ENCODE data around the gene ARGLU1.

GRCh38 chr13:106520251-106521054 lies 47.5 kb downstream of the ARGLU1 start:
- TF ChIP-seq CTCF (IDR thresholded peaks at IDR 0.05) = peak in 1 of 3 experiments; percentile 19
- TF ChIP-seq POLR2A (IDR thresholded peaks at IDR 0.05) = no peak
